Mammary epithelial cell (primary cell): Measurements from ENCODE around the gene NEUROD6.

ENCODE experiments used
- CTCF ChIP-seq, 2 donors: IDR thresholded peaks in 1 of 2; conservative IDR thresholded peaks in 1 of 2; 2 replicates each; pipeline ENCODE4 v1.5.1; 2011 to 2012; ENCODE audit warnings: inconsistent platforms in 2 of 2, low read length in 2 of 2, mild to moderate bottlenecking in 2 of 2, control low read depth in 1 of 2, low read depth in 1 of 2; ENCODE audit not compliant: insufficient read depth in 1 of 2; ENCODE audit errors: extremely low read depth in 1 of 2
- EZH2 ChIP-seq: IDR thresholded peaks from 2 replicates; pipeline ENCODE4 v1.6.1; 2012; ENCODE audit warnings: low read length, inconsistent platforms, borderline replicate concordance

GRCh38 chr7:31363051-31363450 is 22.5 kb upstream of the NEUROD6 start:
- TF ChIP-seq CTCF (conservative IDR thresholded peaks at IDR 0.05 in 1 of 2, IDR thresholded peaks at IDR 0.05 in 1 of 2; ENCODE audit: extremely low read depth in 1 of 2, insufficient read depth in 1 of 2, low read depth in 1 of 2, low read length in 2 of 2), result no peak
- no peak for TF ChIP-seq EZH2
